Fibroblast of pulmonary artery (primary cell): Measurements from ENCODE around the gene FBXO28.
"Not testable (repeated sequence)": the region's sequence is repeated elsewhere in the genome, so short reads cannot be mapped to it uniquely, and the experiment has no call there.

ENCODE experiments used
- DNase-seq: peaks from one replicate; pipeline ENCODE4 v3.0.0-alpha.2; 2010; ENCODE audit warnings: low read depth
- H3K4me3 ChIP-seq: replicated peaks from 2 replicates; pipeline ENCODE4 v1.5.1; 2011; ENCODE audit warnings: low read depth, mild to moderate bottlenecking, control low read depth, low read length, moderate library complexity
- TF ChIP-seq, protein P1 (sequence below): IDR thresholded peaks from 2 replicates; pipeline ENCODE4 v1.5.1; 2011; ENCODE audit warnings: mild to moderate bottlenecking, control low read depth, low read length, inconsistent platforms; ENCODE audit errors: missing control alignments

FBXO28 gene

DNA sequence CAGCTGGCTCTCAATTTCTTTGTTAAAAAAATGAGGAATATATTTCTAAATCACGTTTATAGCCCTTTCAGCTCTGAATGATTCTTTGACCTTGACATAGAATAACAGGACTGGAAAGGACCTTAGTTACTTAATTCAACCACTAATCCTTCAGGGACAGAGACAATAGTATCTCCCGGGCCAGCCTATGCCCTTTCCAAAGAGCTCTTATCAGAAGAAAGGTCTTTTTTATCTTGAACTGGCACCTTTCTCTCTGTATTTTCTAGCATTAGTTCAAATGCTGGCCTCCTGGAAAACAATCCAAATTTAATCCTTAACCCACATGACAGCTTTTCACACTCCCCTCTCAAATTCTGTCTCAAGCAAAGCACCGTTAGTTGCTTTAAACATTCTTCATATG, 44.8 kb upstream of the FBXO28 start:
- H3K4me3 ChIP-seq = no peak overlapping the region
- TF ChIP-seq, protein P1, sequence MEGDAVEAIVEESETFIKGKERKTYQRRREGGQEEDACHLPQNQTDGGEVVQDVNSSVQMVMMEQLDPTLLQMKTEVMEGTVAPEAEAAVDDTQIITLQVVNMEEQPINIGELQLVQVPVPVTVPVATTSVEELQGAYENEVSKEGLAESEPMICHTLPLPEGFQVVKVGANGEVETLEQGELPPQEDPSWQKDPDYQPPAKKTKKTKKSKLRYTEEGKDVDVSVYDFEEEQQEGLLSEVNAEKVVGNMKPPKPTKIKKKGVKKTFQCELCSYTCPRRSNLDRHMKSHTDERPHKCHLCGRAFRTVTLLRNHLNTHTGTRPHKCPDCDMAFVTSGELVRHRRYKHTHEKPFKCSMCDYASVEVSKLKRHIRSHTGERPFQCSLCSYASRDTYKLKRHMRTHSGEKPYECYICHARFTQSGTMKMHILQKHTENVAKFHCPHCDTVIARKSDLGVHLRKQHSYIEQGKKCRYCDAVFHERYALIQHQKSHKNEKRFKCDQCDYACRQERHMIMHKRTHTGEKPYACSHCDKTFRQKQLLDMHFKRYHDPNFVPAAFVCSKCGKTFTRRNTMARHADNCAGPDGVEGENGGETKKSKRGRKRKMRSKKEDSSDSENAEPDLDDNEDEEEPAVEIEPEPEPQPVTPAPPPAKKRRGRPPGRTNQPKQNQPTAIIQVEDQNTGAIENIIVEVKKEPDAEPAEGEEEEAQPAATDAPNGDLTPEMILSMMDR = no peak
- DNase-seq = no peak

DNA sequence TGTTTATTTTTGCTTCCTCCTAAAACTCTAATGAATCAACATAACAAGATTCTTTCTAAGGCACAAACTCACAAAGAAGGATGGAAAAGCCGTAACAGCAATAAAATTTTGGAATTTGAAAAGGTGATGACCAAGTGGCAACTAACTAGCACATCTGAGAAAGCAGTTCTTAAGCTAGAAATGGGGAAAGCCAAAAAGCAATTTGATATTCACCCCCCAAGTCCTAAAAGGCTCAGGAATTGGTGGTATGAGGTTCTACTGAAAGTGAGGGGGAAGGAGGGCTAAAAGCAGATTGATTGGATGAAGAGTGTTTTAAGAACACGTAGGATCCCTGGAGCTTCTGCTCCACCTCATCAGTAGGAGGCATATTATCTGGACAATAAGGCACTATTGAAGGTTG, 43.4 kb upstream of the FBXO28 start:
- TF ChIP-seq, protein P1 = no peak
- H3K4me3 ChIP-seq = no peak overlapping the region
- no peak for DNase-seq

DNA sequence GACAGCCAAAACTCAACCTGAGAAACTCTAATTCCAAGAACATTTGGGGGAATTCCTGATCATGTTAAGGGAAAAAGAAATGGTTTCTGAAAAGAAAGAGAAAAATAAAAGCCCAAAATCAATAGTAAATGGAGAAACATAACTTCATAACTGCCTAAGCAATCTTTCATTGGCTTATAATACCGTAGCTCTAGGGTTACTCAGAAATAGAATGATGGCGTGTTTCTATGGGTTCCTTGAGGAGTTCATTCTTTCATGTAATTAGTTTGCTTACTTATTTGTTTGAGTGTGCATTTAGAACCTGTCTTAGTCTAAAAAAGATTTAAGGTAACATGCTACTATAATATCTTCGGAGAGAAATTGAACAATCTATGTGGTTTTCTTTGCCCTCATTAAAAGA, 37.5 kb upstream of the FBXO28 start:
- DNase-seq = no peak
- TF ChIP-seq, protein P1 = no peak
- no peak overlapping the region for H3K4me3 ChIP-seq

DNA sequence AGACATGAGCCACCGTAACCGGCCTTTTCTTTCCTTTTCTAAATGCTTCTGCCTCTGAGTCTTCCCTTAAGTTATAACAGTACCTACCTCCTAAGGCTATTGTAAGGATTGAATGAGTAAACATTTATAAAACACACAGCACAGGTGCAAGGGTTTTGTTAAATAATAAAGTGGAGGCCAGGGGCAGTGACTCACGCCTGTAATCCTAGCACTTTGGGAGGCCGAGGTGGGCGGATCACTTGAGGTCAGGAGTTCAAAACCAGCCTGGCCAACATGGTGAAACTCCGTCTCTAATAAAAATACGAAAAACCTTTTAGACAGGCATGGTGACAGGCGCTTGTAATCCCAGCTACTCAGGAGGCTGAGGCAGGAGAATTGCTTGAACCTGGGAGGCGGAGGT, 34.3 kb upstream of the FBXO28 start:
- not testable (repeated sequence) for H3K4me3 ChIP-seq, DNase-seq

DNA sequence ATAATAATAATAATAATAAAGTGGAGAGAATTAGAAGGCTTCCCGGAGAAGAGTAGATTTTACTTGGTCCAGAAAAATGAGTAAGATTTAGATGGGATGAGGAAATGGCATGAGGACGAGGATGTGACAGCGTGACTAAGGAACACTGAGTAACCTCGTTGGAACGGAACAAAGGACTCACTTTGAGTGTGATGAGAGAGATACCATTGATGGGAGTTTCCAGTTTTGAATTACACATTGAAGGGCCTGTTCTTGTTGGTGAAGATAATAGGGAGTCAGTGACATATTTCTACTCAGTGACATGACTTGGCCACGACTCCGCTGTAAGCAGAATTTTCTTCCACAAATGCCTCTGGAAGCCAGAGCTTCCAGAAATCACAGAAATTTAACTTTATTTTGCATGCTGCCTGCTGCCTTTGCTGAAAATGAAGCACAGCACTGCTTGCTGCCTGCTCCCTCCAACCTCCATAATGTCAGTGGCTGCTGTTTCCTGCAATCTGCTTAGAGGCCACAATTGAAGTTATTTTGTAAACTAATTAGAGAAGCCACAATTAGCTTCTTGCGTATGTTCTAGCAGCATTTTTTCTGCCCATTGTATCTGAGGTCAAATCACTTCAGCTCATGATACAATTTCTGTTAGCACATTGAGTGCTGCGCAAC, 33.7 kb upstream of the FBXO28 start:
- TF ChIP-seq, protein P1 = no peak
- H3K4me3 ChIP-seq = no peak overlapping the region
- DNase-seq = peak; percentile 47

DNA sequence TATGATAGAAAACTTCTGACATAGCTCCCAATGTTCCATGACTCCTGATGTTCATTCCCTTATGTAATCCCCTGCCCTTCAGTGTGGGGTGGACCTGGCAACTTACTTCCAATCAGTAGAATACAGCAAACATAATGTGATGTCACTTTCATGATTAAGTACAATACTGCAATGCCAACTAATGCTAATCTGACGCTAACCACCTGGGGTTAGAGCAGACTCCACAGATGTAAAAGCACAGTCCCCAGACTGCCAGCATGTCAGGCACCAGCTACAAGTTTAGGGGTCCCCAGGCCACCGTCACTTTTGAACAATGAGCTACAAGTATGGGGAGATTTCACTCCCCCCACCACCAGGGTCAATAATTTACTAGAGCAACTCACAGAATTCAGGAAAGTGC, 32.3 kb upstream of the FBXO28 start:
- TF ChIP-seq, protein P1 = no peak
- no peak overlapping the region for H3K4me3 ChIP-seq

DNA sequence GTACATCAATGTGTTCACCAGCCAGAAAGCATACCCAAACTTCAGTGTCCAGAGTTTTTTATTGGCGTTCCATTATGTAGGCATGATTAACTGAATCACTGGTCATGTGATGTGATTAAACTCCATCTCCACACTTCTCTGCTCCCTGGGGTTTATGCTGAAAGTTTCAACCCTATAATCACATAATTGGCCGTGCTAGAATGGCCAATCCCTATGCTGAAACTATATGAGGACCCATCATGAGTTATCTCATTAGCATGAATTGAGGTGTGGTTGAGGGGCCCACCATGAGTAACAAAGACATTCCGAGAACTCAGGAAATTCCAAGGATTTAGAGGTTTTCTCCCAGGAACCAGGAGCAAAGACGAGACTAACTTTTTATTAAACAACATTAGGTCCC, 31.8 kb upstream of the FBXO28 start:
- DNase-seq = peak; percentile 31
- H3K4me3 ChIP-seq = no peak overlapping the region
- TF ChIP-seq, protein P1 = no peak

More for the DNA sequence above, 32.3 kb upstream of the FBXO28 start:
- DNase-seq = no peak
